HG03039 (cell line): ENCODE data around the gene PRRT4.

ENCODE experiments used
- ATAC-seq: cut with Tn5 transposase; IDR thresholded peaks from one replicate; pipeline ENCODE4 v1.9.1; 2021; ENCODE audit warnings: mild to moderate bottlenecking, moderate library complexity; ENCODE audit not compliant: unreplicated experiment

Gene PRRT4

DNA sequence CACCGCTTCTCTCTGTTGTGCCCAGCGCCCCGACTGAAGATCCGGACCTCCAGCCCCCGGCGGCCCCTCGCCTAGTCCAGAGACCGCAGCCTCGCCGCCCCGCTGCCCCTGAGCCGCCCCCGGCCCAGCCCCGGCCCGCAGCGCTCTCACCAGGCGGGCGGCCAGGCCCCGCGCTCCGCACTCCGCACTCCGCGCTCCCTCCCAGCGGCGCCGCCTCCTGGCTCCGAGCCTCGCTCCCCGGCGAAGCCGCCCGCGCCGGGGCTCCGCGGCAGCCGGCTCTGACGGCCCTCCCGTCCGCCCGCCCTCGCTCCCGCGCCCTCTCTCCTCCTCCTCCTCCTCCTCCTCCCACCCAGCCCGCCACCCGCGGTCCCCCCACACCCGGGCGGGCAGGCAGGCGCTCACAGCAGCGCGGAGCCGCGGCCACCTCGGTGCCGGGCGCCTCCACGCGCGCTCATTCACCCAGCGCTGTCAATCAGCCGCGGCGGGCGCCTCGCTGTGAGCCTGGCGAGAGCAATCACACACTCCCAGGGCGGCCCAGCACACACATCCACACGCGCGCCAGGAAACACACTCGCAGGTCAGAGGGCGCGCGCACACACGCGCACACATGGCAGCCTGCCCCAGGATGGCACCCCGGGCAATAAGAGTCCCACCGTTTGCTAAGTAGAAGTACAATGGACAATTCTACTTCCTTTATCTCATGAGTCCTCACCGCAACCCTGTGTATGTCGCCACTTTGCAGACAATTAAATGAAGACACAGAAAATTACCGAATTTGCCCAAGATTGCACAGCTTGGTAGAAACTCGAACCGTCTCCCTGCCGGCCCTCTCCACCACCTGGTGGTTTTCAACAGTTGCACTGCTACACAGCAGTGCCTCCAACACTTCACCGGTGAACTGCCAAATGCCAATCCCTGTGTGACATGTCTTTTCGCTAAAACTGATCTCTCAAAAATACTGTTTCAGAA is at the start of gene PRRT4:
Gene PRRT4 (minus strand): TSS at position 280 of the 969 bp plus-strand sequence.
- ATAC-seq = no peak

DNA sequence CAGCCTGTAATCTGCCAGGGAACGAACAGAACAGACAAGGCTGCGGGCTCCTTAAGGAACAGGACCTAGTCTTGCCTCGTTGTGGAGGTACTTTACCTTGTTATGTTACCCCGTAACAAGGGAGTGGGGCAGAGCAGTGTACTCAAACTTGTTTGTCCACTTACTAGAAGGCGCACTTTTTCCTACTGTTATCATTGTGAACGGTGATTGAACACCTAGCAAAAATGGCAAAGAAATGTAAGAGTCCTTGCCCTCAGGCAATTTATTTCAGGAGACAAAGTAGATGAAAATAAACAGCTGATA is 48.9 kb upstream of the PRRT4 start:
- ATAC-seq = no peak

DNA sequence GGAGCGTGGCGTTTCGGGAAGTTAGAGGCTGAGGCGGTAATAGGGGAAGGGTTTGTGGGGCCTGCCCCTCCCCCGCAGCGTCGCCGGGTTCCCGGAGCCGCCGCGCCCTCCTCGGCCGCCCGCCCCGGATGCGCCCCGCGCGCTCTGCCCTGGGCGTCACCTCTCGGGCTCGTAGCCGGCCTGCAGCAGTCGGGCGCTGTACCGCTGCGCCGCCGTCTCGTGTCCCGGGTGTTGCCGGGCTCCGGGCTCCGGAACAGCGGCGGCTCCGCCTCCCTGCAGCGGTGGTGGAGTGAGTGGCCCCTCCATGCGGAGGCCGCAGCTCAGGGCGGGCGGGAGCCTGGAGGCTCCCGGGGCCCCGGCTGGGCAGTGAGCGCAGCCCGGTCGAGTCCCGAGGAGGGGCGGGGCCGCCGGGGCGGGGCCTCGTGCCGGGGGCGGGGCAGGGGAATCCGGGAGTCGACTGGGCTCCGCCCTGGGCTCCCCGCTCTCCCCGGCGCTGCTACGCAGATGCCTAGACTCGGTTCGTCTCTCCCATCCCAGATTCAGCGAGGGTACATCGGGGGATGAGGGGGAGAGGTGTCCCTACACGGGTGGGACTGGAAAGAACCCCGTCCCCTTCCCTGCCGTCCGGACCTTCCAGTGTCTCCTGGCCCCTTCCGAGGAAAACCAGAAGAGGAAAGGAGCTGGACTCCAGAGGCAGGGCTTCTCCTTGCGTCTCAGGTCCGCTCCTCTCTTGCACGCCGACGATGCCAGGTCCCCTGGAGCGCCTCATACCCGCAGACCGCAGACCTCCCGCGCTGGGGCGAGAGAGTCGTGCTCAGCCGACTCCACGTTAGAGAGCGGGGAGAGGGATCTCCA is 48.3 kb upstream of the PRRT4 start, which contains the start of gene IMPDH1:
Gene IMPDH1 (minus strand): TSS at position 387 of the 855 bp plus-strand sequence. CDS start 81 bp downstream, at position 306.
- ATAC-seq = peak; percentile 70

DNA sequence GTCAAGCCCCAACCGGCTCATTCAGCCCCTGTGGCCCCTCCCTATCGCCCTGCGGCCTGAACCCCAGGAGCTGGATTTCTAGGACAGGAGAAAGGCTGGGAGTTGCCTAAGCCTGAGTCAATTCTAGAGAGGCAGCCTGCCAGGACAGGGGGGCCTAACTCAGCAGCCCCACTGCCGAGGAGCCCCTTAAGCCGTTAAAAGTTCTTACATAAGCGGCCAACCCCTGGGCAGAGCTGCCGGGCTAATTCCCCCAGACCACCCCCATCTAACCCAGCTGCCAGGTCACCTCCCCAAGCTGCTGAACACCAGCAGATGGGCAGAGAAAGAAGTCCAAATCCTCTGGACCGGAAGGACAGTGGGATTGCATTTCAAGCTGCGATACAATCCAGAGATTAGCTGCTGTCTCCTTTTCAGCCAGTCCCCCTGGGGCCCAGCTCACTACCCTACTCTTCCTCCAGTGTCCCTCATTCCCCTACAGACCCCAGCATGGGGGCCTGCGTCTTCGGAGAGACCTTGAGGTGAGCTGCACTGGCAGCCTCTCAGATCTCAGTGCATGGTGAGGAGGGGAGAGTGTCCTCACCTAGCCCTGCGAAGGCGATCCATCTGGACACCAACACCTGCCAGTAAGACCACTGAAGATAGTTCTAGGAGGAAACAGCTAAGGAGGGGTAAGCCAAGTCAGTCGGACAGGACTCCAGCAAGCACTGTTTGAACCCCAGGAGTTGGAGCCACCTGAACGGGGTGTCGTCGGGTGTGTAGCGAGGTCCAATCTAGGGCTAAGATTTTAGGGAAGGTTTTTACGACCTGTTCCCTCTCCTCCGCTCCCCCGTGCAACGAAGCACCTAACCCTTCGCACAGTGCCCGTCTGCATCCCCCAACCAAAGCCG is 47.5 kb upstream of the PRRT4 start:
- ATAC-seq = no peak

DNA sequence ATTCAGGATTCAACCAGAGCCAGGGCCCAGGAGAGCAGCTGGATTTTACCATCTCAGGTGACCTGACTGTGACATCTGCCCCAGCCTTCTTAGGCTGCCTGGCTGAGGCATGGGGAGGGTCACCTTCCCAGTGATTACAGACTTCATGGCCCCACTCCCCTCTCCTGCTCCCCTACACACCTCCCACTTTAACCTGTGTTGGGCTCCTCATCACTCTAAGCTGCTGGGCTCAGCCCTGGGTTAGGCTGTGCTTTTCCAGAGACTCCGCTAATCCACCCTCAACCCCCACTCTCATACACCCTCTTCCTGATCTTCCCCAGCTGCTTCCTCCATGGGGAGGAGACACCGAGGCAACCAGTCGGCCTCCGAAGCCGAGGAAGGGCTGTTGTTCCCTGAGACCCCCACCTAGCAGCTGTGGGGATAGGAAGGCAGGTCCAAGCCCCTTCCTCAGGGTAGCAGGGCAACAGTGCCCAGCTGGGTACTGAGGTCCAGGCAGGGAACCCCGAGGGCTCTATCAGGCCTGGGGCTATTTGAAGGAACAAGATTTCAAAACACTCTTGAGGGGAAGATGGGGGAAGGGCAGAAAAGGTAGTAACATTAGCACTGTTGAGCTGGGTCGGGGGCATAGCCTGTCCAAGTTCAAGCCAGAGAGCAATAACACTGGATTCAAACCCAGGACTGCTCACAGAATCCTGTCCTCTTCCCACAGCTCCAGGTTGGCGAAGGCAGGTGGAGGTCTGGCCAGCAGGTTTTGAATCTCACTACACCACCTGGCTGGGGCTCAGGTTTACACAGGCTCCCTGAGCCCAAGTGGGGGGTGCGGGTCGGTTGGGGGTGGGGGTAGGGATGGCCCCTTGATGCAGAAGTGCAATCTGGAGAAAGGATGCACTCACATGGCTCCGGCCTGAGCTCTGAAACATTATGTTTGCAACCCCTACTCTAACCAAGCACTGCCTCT is 46.5 kb upstream of the PRRT4 start:
- ATAC-seq = no peak

DNA sequence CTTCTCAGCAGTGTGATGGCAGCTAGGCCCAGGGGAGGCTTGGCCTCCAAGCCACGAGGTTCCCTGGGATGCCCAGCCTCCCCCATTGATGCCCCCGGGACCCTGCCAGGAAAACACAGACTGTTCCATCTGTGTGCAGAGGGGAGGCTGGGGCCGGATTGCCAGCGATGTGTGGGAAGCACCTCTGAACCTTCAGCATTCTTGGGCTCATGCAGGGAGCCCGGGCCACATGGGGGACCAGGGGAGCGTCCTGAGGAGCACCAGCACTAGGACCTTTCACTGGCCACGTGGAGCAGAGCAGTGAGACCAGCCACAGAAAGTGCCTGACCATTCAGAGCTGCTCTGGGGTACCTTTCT is 45.7 kb upstream of the PRRT4 start:
- no peak for ATAC-seq

DNA sequence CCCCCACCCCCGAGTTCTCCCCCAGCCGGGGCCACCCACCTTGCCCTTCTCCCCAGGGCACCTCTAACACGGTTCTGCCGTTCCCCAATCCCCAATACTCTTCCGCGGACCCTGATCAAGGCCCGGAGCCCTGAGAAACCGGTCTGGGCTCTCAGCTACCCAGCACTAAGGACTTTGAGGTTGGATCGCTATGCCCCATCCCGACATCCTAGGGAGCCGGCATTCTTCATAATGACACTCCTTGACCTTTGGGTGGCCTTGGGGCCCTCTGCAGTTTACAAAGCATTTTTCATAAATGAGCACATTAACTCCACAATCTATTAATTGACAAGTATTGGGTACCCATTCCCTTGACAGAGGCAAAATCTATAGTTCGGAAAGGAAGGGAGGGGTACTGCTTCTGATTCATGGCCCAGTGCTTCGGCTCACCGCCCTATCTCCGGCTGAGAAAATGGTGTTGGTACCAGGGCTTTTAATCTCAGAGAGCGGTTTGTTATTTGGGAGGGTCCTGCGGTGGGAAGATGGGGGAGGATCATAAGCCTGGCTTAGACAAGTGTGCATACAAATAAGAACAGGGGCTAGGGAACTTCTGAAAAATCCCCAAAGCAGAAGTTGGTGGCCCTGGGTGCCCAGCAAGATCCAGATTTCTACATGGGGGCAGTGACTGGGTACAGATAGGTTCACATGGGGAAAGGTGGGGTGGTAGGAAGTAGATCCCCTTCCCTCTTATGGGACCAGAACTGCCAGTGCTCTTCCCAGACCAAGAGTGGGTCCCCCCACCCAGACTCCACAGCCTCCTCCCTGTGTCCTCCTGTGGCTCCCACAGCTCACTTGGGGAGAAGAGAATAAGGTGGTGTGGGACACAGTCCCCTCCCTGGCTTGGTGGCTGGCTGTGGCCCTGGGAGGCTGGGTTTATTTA is 45.1 kb upstream of the PRRT4 start:
- no peak for ATAC-seq

DNA sequence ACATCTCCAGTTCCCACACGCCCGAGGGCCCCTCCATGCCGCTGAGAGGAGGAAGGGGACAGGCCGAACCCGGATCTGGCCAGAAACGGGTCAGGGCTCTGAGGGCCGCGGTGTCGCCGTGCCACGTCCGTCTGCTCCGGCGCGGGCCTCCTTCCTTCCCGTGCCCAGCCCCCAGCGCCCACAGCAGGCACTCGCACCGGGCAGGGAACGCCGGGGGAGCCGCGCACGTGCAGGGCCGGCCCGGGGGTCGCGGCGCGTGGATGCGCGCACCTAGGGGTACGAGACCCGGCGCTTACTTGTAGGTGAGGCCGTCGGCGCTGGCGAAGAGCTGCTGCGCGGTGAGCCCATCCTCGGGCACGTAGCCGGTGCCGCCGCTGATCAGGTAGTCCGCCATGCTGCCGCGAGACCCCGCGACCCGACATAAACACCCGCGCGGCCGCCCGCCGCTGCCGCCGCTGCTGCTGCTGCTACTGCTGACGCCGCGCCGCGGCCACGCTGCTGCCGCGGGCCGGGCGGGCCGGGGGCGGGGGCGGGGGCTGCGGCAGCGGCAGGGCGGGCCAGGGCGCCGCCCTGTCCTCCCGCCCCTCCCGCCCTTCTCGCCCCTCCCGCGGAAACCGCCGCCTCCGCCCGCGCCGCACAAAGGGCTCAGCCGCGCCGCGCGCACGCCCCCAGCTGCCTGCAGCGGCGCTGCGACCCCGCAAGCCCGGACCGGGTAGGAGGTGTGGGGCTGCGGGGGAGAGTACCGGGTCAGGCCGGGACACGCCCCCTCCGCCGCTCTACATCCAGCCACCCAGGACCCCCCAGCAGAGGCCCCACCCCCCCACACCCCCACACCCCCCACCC is 44.2 kb upstream of the PRRT4 start:
- ATAC-seq = no peak

DNA sequence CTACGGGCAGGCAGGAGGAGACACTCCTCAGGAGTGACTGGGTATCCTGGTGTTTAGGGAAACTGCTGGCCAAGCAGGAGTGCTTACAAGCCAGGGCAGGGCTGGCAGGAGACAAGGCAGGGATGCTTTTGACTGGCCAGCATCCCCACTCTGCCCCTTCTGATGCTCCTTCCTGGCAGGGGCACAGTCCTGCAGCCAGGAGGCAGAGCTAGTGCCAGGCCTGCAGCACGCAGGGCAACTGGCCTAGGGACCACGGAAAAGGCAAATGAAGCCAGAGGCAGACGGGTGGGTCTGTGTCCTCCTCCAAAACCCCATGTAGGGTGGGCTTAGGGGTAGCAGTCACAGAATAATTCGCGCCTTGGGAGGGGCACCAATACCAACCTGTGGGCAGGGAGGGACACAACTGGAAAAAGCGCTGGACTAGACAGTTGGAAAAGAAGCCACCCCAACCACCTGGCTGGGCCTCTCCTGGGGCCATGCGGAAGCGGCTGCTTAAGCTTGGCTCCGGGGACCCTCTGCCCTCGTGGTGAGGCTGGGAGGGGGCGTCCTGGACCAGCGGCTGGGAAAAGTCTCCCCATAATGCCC is 43.5 kb upstream of the PRRT4 start:
- ATAC-seq = no peak

DNA sequence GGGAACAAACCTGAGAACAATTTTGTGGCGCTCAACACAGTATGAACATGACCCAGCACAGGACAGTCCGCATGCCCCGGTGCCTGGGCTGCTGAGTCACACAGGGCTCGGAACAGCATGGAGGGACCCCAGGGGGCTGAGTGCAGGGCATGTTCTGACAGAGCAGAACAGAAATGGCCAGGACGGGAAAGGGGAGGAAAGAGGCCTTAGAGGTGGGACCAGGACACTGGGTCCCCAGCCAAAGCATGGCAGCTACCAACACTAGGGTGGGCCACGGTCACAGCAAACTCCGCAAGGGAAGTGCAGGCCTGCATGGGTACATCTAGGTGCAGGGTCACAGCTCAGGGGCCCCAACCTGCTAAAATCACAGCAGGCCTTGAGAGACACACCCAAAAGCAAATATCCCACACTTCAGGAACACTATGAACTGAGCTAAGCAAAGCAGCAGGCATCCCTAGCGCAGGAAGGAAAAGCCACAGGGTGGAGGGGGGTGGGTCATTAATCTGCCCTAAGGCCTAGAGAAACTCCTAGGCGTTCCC is 42.7 kb upstream of the PRRT4 start:
- ATAC-seq = no peak

DNA sequence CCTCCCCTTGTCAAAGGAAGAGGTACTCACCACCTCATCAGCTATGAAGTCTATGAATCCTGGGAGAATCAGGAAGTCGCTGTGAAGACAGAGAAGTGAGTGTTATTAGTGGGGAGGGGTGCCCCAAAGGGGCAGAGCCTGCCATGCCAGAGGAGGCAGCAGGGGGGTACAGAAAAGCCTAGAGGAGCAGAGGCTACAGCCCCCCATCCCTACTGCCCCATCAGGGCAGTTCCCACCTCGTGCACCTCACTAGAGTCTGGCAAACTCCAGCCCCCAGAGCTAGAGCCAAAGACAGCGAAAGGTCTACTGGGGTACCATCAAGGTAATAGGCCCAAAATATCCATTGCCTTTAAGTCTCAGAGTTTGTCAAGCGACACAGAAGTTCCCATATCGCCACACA is 42.2 kb upstream of the PRRT4 start:
- ATAC-seq = no peak

DNA sequence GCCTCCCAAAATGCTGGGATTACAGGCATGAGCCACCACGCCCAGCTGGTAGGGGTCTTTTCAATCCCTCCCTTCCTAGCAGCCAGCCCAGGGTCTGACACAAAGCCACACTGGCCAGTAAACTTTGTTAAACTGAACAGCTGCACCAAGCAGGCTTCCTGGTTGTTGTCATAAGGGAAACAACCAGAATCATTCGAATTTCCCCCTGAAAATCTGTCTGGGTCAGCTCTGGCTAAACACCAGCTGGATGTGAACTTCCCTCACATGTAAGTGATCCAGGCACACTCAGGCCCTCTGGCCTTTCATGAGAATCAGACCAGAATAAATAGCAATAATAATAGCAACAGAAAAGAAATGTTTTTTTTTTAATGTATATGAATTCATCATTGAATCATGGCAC is 40.9 kb upstream of the PRRT4 start:
- no peak for ATAC-seq

DNA sequence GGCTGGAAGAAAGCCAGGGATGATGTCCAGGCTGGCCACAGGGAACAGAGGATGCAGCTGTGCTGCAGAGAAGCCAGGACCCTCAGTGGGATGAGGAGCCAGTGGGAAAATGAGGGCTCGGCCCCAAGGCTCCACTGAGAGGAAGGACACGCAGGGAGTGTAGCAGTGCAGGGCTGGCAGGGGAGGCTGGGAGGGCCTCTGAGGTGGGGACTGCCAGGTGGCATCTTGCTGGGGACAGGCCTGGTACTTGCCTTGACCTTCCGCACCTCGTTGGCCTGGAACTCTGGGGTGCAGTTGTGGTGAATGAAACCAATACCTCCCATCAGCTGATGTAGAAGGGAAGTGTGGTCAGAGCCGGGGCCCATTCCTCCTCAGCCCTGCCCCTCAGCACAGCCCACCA is 39.1 kb upstream of the PRRT4 start:
- ATAC-seq = no peak

DNA sequence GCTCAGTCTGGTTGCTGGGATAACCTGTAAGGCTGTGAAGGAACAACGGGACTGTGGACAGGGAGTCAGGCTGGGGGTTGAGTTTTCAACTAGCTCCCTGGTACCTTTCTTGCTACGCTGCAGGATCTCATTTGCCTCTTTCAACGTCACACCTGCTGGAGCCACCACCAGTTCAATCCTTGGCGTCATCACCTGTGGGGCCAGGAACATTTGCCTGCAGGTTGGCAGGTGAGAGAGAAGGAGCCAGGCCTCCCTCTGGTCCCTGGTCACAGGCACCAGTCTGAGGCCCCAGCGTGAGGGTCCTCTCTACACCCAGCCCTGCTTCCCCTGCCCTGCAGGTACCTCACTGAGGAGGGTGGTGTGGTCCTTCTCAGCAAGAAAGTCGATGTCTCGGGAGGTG is 38.5 kb upstream of the PRRT4 start:
- ATAC-seq = no peak

DNA sequence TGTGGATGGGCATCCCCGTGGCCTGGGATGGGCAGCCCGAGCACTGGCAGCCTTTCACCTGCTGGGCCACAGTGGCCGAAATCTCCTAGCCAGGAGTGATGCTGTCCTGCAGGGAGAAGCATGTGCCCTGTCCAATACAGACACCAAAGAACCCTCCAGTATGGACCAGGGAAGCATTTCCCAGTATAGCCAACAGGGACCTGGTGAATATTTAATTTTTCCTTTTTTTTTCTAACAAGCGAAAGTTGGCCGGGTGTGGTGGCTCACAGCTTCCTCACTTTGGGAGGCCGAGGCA is 37.3 kb upstream of the PRRT4 start:
- no peak for ATAC-seq

DNA sequence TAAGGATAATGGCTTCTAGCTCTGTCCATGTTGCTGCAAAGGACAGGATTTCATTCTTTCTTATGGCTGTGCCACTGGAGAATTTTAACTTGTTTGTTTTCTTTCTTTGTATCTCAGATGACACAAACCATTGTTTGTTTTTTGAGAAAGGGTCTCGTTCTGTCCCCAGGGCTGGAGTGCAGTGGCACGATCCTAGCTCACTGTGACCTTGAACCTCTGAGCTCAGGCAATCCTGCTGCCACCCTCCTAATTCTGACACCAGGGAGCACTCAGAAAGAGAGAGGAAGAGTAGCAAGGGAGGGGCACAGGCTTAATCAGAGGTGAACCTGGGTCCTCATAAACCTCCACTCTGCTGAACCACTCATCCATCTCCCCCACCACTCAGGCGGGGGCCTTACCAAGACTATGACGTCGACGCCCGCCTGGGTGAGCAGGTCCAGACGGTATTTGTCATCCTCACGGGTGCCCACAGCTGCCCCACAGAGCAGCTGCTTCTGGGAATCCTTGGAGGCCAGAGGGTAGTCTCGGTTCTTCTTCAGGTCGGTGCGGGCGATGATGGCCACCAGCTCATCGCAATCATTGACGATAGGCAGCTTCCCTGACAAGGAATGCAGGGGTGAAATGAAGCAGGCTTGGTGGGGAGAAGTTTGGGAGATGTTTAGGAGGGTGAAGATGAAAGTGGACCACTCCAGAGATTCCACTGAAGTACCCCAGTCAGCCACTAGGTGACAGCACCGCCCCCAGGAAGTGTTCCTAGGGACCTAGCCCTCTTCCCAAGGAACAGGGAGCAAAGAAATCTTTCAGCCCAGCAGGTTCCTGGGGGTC is 36.7 kb upstream of the PRRT4 start:
- no peak for ATAC-seq

DNA sequence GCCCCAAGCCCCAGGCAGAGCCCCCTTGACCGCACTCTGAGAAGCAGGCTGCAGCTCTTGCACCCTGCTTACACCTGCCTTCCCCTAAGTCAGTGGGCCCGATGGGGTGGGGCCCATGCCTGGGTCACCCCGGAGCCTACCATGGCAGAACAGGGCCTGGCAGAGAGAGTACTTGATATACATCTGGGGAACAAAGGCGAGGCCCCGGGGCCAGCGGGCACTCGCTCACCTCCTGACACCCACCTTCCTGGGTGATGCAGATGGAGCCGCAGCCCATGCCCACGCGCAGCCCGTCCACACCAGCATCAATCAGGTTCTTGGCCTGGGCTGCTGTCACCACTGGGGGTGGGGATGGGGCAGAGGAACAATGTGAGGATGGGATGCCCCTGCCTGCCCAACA is 34.9 kb upstream of the PRRT4 start:
- ATAC-seq = no peak
